ENCODE results near the gene ETS2.

DNA sequence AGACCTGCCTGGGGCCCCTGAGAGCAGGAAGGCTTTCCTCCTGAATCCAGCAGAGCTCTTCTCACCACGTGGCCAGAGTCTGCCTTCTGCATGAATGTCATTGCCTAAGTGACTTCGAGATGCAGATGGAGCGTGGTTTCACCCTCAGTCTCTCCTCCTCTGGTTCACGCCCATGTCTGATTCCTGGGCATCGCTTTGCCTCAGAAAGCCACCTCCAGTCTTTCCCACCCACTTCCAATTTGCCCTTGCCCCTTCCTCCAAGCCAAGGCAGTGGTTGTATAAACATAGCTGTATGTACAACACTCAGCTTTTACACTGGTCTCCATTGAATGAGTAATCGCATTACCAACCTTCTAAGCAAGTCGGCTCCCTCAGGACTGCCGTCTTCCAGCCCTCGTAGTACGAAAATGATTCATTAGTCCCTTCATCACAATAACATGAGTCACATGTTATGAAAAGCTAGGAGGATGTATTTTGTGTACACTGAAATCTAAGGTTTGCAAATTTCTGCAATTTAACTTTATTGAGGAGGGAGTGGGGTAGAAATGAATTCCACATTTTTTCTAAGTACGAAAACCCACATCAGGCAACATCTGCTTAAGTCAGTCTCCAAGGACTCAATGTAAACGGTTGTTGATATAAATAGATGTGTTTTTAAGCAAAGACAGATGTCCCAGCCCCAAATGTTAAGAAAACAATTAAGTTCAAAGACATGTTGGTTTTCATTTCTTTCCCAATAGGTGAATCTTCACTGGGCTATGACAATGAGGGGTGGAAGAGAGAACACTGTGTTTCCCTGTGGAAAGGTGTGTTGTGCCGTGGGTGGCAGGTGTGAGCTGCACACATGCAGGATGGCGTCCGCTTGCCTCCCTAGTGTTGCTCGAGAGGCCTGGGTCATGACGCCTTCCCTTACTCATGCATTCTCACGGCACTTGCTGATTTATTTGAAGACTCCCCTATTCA lies 32.3 kb upstream of the ETS2 start:
- TF ChIP-seq TCF12 (IDR thresholded peaks at IDR 0.05; ENCODE audit: low read depth) (no peak), EP300 (IDR thresholded peaks at IDR 0.05; ENCODE audit: borderline replicate concordance) (no peak), FOXM1 (IDR thresholded peaks at IDR 0.05; ENCODE audit: borderline replicate concordance, low read depth) (no peak), TAF1 (IDR thresholded peaks at IDR 0.05; ENCODE audit: low read depth) (no peak), RAD21 (IDR thresholded peaks at IDR 0.05; ENCODE audit: low read depth) (no peak), CEBPB (IDR thresholded peaks at IDR 0.05) (no peak), EGR1 (IDR thresholded peaks at IDR 0.05) (no peak), TEAD4 (IDR thresholded peaks at IDR 0.05) (no peak), CREB1 (IDR thresholded peaks at IDR 0.05; ENCODE audit: low read depth) (no peak), YY1 (IDR thresholded peaks at IDR 0.05; ENCODE audit: low read depth) (no peak)
- TF ChIP-seq, protein P1, sequence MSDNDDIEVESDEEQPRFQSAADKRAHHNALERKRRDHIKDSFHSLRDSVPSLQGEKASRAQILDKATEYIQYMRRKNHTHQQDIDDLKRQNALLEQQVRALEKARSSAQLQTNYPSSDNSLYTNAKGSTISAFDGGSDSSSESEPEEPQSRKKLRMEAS (IDR thresholded peaks at IDR 0.05): no peak
- TF ChIP-seq, protein P2, sequence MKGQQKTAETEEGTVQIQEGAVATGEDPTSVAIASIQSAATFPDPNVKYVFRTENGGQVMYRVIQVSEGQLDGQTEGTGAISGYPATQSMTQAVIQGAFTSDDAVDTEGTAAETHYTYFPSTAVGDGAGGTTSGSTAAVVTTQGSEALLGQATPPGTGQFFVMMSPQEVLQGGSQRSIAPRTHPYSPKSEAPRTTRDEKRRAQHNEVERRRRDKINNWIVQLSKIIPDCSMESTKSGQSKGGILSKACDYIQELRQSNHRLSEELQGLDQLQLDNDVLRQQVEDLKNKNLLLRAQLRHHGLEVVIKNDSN (IDR thresholded peaks at IDR 0.05): no peak

Measured in Ishikawa (cell line).